HG03442 (cell line): Measurements from ENCODE around the gene ZMAT5.

Source experiments
- ATAC-seq: cut with Tn5 transposase; IDR thresholded peaks from one replicate; pipeline ENCODE4 v1.9.1; 2021; ENCODE audit warnings: mild to moderate bottlenecking, moderate library complexity; ENCODE audit not compliant: unreplicated experiment

The ZMAT5 gene

GRCh38 chr22:29787371-29787980, 20.7 kb upstream of the ZMAT5 start:
- ATAC-seq: no peak

DNA sequence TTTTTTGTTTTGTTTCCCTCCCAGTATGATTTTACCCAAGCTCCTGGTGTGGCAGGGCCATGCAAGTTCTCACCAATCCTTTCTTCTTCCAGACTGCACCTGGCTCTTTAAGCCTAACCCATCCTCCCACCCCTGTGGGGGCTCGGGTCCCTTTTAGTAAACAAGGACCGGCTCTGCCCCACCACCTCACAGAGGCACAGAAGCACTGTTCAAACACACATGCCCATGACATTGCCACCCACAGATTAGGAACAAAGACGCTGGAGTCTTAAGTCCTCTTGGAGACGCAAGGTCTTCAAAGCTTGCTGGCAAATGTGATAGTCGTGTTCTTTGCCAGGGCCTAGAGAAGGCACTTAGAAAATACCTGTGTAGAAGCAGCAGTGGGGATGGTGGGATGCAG, 19.2 kb upstream of the ZMAT5 start:
- no peak for ATAC-seq

GRCh38 chr22:29784451-29785361, 17.9 kb upstream of the ZMAT5 start:
- no peak for ATAC-seq

DNA sequence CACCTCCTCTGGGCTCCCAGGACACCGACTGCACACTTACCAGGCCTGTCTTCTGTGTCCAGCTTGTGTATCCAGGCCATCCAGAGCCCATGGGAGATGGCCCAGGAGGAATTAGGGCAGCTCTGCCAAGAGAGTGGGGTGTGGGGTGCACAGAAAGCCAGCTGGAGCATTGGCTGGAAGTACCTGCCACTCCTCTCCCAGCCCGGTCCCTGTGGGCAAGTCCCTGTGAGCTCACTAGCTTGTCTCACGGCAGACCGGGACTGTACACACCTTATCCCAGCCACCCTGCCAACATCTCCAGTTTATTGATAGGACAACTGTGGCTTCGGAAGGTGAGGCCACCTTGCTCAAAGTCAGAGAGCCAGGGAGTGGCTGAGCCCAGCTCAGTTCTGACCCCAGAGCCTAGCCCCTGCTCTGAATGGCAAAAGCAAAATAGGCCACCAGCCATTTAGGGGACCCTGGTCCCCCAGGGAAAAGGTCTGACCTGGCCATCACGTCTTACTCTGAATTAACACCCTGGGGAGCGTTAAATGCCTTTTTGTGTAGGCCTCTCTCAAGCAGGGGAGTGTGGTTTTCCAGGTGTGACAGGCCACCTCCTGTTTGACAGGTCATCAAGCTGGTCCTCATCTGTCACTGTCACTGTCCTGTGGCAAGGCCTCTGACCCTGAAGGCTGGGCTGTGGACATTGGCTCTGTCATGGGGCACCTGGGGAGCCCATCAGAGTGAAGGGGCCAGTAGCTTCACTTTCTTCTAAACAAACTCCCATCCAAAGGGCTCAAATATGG, 15.4 kb upstream of the ZMAT5 start:
- ATAC-seq: no peak

DNA sequence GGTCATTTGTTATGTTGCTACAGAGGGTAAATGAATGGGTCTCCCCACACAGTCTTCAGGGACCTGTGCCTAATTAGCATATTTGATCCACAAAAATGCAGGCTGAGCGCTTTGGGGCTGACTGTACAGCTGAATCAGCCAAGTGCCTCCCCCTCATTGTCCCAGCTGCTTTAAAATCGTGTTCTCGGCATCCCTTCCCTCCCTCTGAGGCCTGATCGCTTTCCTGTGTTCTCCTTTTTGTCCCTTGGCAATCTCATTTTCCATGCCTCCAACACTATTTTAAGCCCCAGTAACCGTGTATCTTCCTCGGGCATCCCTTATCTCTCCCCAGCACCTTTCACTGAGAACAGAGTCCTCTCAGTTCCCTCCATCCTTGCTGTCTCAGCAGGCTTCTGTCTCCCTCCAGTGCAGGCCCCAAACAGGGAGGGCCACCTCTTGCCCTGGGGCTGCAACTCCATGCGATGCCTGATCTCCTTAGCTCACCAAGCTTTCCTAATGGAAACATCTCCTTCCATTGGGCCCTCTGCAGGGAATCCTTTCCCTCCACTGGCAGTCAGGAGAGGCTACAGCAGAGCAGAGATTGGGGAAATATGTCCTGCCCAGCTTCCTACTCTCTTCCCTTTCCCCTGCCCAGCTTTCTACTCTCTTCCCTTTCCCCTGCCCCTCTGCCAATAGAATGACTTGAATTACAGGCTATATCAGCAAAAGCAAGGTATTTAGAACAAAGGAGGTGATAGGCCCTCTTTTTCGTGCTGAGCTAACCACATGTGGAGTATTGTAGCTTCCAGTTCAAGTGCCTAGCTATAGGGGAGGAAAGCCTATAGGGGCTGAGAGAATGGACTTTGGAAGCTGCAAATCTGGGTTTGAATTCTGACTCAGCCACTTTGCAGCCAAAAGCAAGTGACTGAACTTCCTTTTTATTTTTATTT, 14.2 kb upstream of the ZMAT5 start:
- ATAC-seq: no peak

DNA sequence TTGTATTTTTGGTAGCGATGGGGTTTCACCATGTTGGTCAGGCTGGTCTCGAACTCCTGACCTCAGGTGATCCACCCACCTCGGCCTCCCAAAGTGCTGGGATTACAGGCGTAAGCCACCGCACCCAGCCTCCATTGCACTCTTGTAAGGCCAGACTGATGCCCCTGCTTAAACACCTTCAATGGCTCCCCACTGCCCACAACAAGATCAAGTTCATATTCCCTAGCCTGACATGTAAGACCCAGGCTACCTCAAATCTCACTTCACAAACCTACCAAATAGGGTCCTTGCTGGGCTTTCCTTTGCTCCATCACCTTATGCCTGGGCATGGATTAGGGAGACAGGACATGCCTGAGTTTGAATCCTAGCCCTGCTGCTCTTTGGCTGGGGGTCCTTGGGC, 13.4 kb upstream of the ZMAT5 start:
- no peak for ATAC-seq

- ATAC-seq: no peak
Observed at GRCh38 chr22:29773233-29773632, 6.4 kb upstream of the ZMAT5 start.

DNA sequence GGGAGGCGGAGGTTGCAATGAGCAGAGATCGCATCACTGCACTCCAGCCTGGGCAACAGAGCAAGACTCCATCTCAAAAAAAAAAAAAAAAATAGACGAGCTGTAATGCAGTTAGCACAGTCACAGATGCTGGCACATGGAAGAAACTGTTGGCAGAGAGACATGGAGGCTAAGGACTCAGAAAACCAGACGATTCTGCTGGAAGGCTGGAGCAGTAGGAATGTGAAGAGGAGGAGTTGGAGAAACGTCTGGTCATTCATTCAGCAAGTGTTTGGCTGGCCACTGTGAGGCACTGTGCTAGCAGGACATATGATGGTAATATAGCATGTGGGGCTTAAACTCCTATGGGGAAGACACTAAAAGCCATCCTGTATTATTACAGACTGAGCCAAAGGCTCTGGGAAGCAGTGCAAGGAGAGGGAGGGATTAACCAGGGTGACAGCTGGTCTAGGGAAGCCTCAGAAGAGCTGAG, 5.4 kb upstream of the ZMAT5 start:
- ATAC-seq: no peak

DNA sequence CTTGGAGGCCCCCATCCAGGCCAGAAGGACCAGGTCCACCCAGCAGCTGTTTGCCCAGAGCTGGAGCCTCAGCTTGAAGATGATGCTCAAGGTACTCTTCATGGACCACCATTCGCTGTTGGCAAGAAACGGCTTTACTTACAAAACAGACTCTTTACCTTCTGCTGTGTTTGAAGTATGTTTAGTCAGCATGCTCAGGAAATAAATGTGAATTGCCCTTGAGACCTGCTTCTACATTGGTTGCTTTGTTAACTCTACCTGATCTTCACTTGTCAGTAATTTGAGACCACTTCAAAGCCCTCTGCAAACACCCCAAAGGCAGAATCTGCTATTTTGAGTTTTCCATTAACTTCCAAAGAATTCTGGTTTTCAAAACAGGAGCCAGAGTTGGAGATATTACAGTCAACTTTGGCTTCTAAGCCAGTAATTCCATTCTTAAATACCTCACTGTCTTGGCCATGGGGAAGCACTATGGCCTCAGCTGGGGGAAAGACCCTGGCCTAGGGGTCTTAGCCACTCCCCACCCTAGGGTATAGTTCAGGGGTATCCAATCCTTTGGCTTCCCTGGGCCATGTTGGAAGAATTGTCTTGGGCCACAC, 3.0 kb upstream of the ZMAT5 start:
- ATAC-seq: no peak

DNA sequence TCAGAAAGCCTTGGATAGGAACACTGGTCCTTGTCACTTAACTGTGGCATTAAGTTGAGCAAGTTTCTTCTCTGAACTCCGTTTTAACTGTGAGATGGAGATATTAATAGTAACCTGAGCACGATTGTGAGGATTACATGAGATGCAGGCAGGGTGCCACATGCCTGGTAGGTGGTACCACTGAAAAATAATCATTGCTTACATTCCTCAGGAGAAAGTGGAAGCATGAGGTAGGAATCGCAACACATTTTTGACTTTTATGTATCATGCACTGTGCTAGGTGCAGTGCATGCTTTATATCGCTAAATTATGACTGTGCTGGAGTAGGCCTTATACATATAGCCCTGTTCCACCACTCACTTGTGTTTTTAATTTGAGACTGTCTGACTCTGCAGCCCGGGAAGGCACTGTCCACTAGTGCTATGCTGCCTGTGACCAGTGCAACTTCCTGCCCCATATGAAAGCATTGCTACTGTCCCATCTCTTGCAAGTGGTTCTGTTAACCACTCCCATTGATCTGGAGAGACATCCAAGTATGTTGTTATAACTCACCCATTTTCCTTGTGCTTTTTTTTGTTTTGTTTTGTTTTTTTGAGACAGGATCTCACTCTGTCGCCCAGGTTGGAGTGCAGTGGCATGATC, 1.4 kb upstream of the ZMAT5 start:
- ATAC-seq: no peak

GRCh38 chr22:29767171-29768051, 604 bp upstream of the ZMAT5 start, which contains the start of gene UQCR10:
Gene UQCR10, plus strand, starts transcription at chr22:29767369. Its CDS starts 30 bp downstream, at chr22:29767399.
- peak; percentile 48 for ATAC-seq

DNA sequence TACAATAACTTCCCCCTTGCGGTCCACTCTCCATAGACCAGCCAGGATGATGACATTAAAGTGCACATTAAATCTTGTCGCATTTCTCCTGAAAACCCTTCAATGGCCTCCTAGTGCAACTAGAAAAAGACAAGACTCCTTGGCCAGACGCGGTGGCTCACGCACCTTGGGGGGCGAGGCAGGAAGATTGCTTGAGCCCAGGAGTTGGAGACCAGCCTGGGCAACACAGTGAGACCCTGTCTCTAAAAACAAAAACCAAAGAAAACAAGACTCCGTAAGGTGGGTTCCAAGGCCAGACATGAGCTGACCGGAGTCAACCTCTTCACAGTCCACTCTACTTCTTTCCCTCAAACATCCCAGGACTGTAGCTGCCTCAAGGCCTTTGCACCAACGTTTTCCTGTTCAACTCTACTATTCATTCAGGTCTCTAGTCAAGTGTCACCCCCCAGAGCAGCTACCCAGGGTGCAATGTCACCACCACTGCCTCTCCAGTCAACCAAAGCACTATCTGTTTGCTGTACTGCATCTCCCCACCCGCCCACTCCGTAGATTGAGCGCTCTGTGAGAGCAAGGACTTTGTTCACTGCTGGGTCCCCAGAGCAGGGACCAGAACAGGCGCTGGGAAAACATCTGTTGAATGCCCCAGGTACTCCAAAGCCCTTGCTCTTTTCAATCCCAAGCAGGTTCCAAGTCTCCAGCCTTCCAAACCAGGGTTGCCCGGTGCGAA, 739 bp downstream of the ZMAT5 start:
- no peak for ATAC-seq

GRCh38 chr22:29762263-29762662, 4.5 kb downstream of the ZMAT5 start:
- ATAC-seq: no peak

GRCh38 chr22:29758959-29759358, 7.8 kb downstream of the ZMAT5 start:
- no peak for ATAC-seq

GRCh38 chr22:29758068-29758622, 8.7 kb downstream of the ZMAT5 start:
- no peak for ATAC-seq

GRCh38 chr22:29757096-29757495, 9.7 kb downstream of the ZMAT5 start:
- no peak for ATAC-seq

DNA sequence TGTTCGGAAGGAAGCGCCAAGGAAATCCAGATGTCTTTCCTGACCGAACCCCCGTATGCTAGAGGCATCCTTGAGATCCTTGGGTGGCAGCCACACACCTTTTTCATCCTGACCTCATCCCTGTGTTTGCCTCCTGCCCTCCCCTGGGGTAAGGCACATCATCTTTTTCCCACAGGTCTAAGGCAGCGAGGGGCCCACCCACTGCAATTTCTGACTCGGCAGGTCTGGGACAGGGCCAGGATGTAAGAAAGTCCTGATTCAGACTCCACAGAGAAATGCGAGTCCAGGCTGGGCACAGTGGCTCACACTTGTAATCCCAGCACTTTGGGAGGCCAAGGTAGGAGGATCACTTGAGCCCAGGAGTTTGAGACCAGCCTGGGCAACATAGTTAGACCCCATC, 10.5 kb downstream of the ZMAT5 start:
- ATAC-seq: no peak
